GM18517 (cell line): ENCODE measurements around the gene FGF14.

Experiments
- ATAC-seq: cut with Tn5 transposase; IDR thresholded peaks from one replicate; pipeline ENCODE4 v1.9.1; 2021; ENCODE audit warnings: mild to moderate bottlenecking, moderate library complexity; ENCODE audit not compliant: unreplicated experiment

Gene FGF14

GRCh38 chr13:101942038-101942437 is 459.8 kb downstream of the FGF14 start:
- ATAC-seq: peak; percentile 81

GRCh38 chr13:101941095-101941783 is 460.6 kb downstream of the FGF14 start:
- no peak for ATAC-seq

- ATAC-seq: no peak
These were observed 462.5 kb downstream of the FGF14 start for GRCh38 chr13:101939370-101939769.

- ATAC-seq: no peak
These were observed 466.0 kb downstream of the FGF14 start for GRCh38 chr13:101935828-101936227.

GRCh38 chr13:101931186-101931585 is 470.7 kb downstream of the FGF14 start:
- ATAC-seq: no peak

- ATAC-seq: no peak
These were observed 471.5 kb downstream of the FGF14 start for GRCh38 chr13:101930331-101930730.

GRCh38 chr13:101925731-101926130 is 476.1 kb downstream of the FGF14 start:
- no peak for ATAC-seq

- ATAC-seq: no peak
These were observed 482.2 kb downstream of the FGF14 start for GRCh38 chr13:101919541-101920181.

- no peak for ATAC-seq
These were observed 483.8 kb downstream of the FGF14 start for GRCh38 chr13:101917833-101918661.

GRCh38 chr13:101917475-101917810 is 484.4 kb downstream of the FGF14 start:
- ATAC-seq: no peak

- no peak for ATAC-seq
These were observed 484.9 kb downstream of the FGF14 start for GRCh38 chr13:101916775-101917474.

- no peak for ATAC-seq
These were observed 485.6 kb downstream of the FGF14 start for GRCh38 chr13:101916108-101916774.

- ATAC-seq: no peak
These were observed 486.1 kb downstream of the FGF14 start for GRCh38 chr13:101915755-101916107.

- ATAC-seq: no peak
These were observed 486.5 kb downstream of the FGF14 start for GRCh38 chr13:101915331-101915730.

GRCh38 chr13:101911752-101912151 is 490.1 kb downstream of the FGF14 start:
- no peak for ATAC-seq

- ATAC-seq: no peak
These were observed 498.0 kb downstream of the FGF14 start for GRCh38 chr13:101903890-101904289.

- no peak for ATAC-seq
These were observed 503.2 kb downstream of the FGF14 start for GRCh38 chr13:101898676-101899075.

GRCh38 chr13:101896541-101896940 is 505.3 kb downstream of the FGF14 start:
- ATAC-seq: no peak

- no peak for ATAC-seq
These were observed 508.8 kb downstream of the FGF14 start for GRCh38 chr13:101893021-101893420.

- ATAC-seq: no peak
These were observed 509.6 kb downstream of the FGF14 start for GRCh38 chr13:101892296-101892695.

- no peak for ATAC-seq
These were observed 520.3 kb downstream of the FGF14 start for GRCh38 chr13:101881593-101881992.
